IMR-90 (cell line): ENCODE measurements around the gene A1CF. TPM values are rescaled to one million over a fixed set of nuclear protein-coding genes. Genes with fewer than 3 reads are reported as not detected.

ENCODE experiments used
- ATAC-seq: fragments of 200-7000 bp; cut with Tn5 transposase; 2 replicates; pipeline ENCODE4 v1.9.1; 2020; ENCODE audit warnings: low read depth, mild to moderate bottlenecking, moderate library complexity
- BruUV-seq: library from RNA; stranded (reverse); fragments of 400-500 nt; replicated peaks from 2 replicates; lab custom pipeline; 2021; lab: Mats Ljungman, UMichigan
- CTCF ChIA-PET: fragments of 300-600 bp; formaldehyde crosslinking; extraction: SDS; loops from one replicate; lab custom pipeline; 2021; ENCODE audit warnings: antibody characterized with exemption; lab: Yijun Ruan, JAX
- POLR2A ChIA-PET: fragments of 300-600 bp; sonication (Branson Sonifier 250); formaldehyde crosslinking; loops from one replicate; lab custom pipeline; 2022; ENCODE audit warnings: antibody characterized with exemption; ENCODE audit not compliant: unreplicated experiment; lab: Charles Lee
- DNase-seq: peaks from one replicate; pipeline ENCODE4 v3.0.0; 2013
- H2AFZ ChIP-seq: replicated peaks from 2 replicates; pipeline ENCODE3; 2013; ENCODE audit warnings: low read length, mild to moderate bottlenecking; ENCODE audit not compliant: poor library complexity
- H2AK5ac ChIP-seq: 2 replicates; pipeline ENCODE4 v1.6.1; 2013; ENCODE audit warnings: low read depth, low read length, inconsistent platforms
- H2AK9ac ChIP-seq: replicated peaks from 2 replicates; pipeline ENCODE3; 2013; ENCODE audit warnings: mild to moderate bottlenecking, low read depth, low read length, moderate library complexity; ENCODE audit not compliant: poor library complexity
- H2BK120ac ChIP-seq: 2 replicates; pipeline ENCODE4 v1.6.1; 2013; ENCODE audit warnings: low read depth, low read length, inconsistent platforms
- H2BK15ac ChIP-seq: 3 replicates; pipeline ENCODE4 v1.6.1; 2013; ENCODE audit warnings: low read depth, low read length, inconsistent platforms
- H2BK20ac ChIP-seq: 2 replicates; pipeline ENCODE4 v1.6.1; 2013; ENCODE audit warnings: low read depth, mild to moderate bottlenecking, inconsistent platforms, low read length, moderate library complexity
- H2BK5ac ChIP-seq: 2 replicates; pipeline ENCODE4 v1.6.1; 2013; ENCODE audit warnings: mild to moderate bottlenecking, low read depth, low read length, inconsistent platforms; ENCODE audit not compliant: poor library complexity, severe bottlenecking
- H3K14ac ChIP-seq: replicated peaks from 2 replicates; pipeline ENCODE4 v1.6.1; 2013; ENCODE audit warnings: low read depth, low read length, inconsistent platforms
- H3K18ac ChIP-seq: 2 replicates; pipeline ENCODE4 v1.6.1; 2013; ENCODE audit warnings: low read depth, low read length, control low read depth
- H3K23ac ChIP-seq: 2 replicates; pipeline ENCODE4 v1.6.1; 2013; ENCODE audit warnings: low read depth, low read length, inconsistent platforms
- H3K27ac ChIP-seq: 2 replicates; pipeline ENCODE4 v1.5.1; 2013; ENCODE audit warnings: mild to moderate bottlenecking, control low read depth, low read length; ENCODE audit not compliant: insufficient read depth
- H3K27me3 ChIP-seq: 2 replicates; pipeline ENCODE4 v1.6.1; 2013; ENCODE audit warnings: low read length; ENCODE audit not compliant: control insufficient read depth, insufficient read depth
- H3K36me3 ChIP-seq: 2 replicates; pipeline ENCODE4 v1.6.1; 2013; ENCODE audit warnings: low read length, mixed read lengths; ENCODE audit not compliant: control insufficient read depth, insufficient read depth
- H3K4ac ChIP-seq: 2 replicates; pipeline ENCODE4 v1.6.1; 2013; ENCODE audit warnings: low read depth, low read length, inconsistent platforms
- H3K4me1 ChIP-seq: 2 replicates; pipeline ENCODE4 v1.6.1; 2013; ENCODE audit warnings: low read length, mixed read lengths; ENCODE audit not compliant: control insufficient read depth, insufficient read depth
- H3K4me2 ChIP-seq: 2 replicates; pipeline ENCODE4 v1.6.1; 2013; ENCODE audit warnings: low read depth, mild to moderate bottlenecking, control low read depth, low read length, moderate library complexity
- H3K4me3 ChIP-seq: 2 replicates; pipeline ENCODE4 v1.5.1; 2013; ENCODE audit warnings: low read depth, mild to moderate bottlenecking, control low read depth, low read length, moderate library complexity; ENCODE audit not compliant: insufficient read depth
- H3K56ac ChIP-seq: 2 replicates; pipeline ENCODE4 v1.6.1; 2013; ENCODE audit warnings: low read length, inconsistent platforms; ENCODE audit not compliant: insufficient read depth; ENCODE audit errors: extremely low read depth
- H3K79me1 ChIP-seq, 2 experiments: 2 replicates each; pipeline ENCODE4 v1.6.1; 2013; ENCODE audit warnings: low read length in 2 of 2, inconsistent platforms in 1 of 2, low read depth in 1 of 2
- H3K9ac ChIP-seq: 2 replicates; pipeline ENCODE4 v1.6.1; 2013; ENCODE audit warnings: low read depth, low read length, control low read depth
- H3K9me1 ChIP-seq: 2 replicates; pipeline ENCODE4 v1.6.1; 2013; ENCODE audit warnings: low read length, inconsistent platforms; ENCODE audit not compliant: insufficient read depth
- H3K9me3 ChIP-seq: 2 replicates; pipeline ENCODE4 v1.6.1; 2013; ENCODE audit warnings: low read length; ENCODE audit not compliant: control insufficient read depth, insufficient read depth
- H4K20me1 ChIP-seq: 2 replicates; pipeline ENCODE4 v1.6.1; 2013; ENCODE audit warnings: low read length, inconsistent platforms; ENCODE audit not compliant: insufficient read depth
- H4K5ac ChIP-seq: 2 replicates; pipeline ENCODE4 v1.6.1; 2013; ENCODE audit warnings: mild to moderate bottlenecking, low read depth, low read length, control low read depth
- H4K8ac ChIP-seq, 2 experiments: 2 replicates each; pipeline ENCODE4 v1.6.1; 2013; ENCODE audit warnings: low read depth in 2 of 2, low read length in 2 of 2, control low read depth in 1 of 2, inconsistent platforms in 1 of 2
- H4K91ac ChIP-seq: 2 replicates; pipeline ENCODE4 v1.6.1; 2013; ENCODE audit warnings: low read depth, low read length, inconsistent platforms; ENCODE audit not compliant: insufficient read depth
- BHLHE40 ChIP-seq: fragments of 150-350 bp; IDR thresholded peaks from 2 replicates; pipeline ENCODE4 v1.6.1; 2016; ENCODE audit warnings: mild to moderate bottlenecking, low read depth, low read length
- CHD1 ChIP-seq: IDR thresholded peaks from 2 replicates; pipeline ENCODE4 v1.6.1; 2012; ENCODE audit warnings: low read depth, low read length, improper control_type of control experiment
- CTCF ChIP-seq: conservative IDR thresholded peaks from 2 replicates; pipeline ENCODE4 v1.5.1; 2012; ENCODE audit warnings: mild to moderate bottlenecking, low read depth, low read length, improper control_type of control experiment
- FOS ChIP-seq: fragments of 150-350 bp; IDR thresholded peaks from 2 replicates; pipeline ENCODE4 v1.6.1; 2016; ENCODE audit warnings: low read depth, low read length
- MAFK ChIP-seq: IDR thresholded peaks from 2 replicates; pipeline ENCODE4 v1.6.1; 2012; ENCODE audit warnings: low read depth, low read length, improper control_type of control experiment
- MAZ ChIP-seq: IDR thresholded peaks from 2 replicates; pipeline ENCODE4 v1.6.1; 2012; ENCODE audit warnings: low read depth, mild to moderate bottlenecking, low read length, improper control_type of control experiment, moderate library complexity, borderline replicate concordance
- MXI1 ChIP-seq: IDR thresholded peaks from 2 replicates; pipeline ENCODE4 v1.6.1; 2012; ENCODE audit warnings: low read depth, mild to moderate bottlenecking, low read length, moderate library complexity, borderline replicate concordance
- NFE2L2 ChIP-seq: fragments of 150-350 bp; IDR thresholded peaks from 2 replicates; pipeline ENCODE4 v1.6.1; 2016; ENCODE audit warnings: low read depth, mild to moderate bottlenecking, low read length
- SMC3 ChIP-seq: fragments of 150-350 bp; IDR thresholded peaks from 2 replicates; pipeline ENCODE4 v1.6.1; 2016; ENCODE audit warnings: low read depth, mild to moderate bottlenecking, antibody characterized with exemption, low read length, moderate library complexity
- WGBS, 2 experiments: methylation state at CpG; one replicate each; pipeline versions ENCODE4 v1.1.5 to v1.1.7; 2013; ENCODE audit warnings: missing lambda C conversion rate in 2 of 2; ENCODE audit not compliant: insufficient read length in 1 of 2; ENCODE audit errors: extremely low coverage in 2 of 2; 5-methylcytosine and 5-hydroxymethylcytosine counted together
- dilution Hi-C: fragments of 300-500 bp; cut with HindIII; formaldehyde crosslinking; loops from one replicate; pipeline ENCODE4 v1.14.3; 2018; ENCODE audit warnings: low sequenced_read_pairs; ENCODE audit not compliant: unreplicated experiment
- in situ Hi-C: fragments of 300-500 bp; cut with MboI; formaldehyde crosslinking; loops from 3 replicates; pipeline ENCODE4 v1.14.3; 2019; ENCODE audit warnings: low sequenced_read_pairs, inconsistent platforms, mixed read lengths
- intact Hi-C: fragments of 100-400 bp; cut with micrococcal nuclease; formaldehyde crosslinking; loops from 2 replicates; pipeline ENCODE4 v1.10.0; 2022
- polyA plus RNA-seq, 3 experiments: library from polyadenylated mRNA; depleted of rRNA; stranded (reverse); fragments of >200 nt; gene quantifications; 2 replicates each; pipeline ENCODE4 v1.2.3, GENCODE V29; 2012; ENCODE audit warnings: low replicate concordance in 1 of 3
- total RNA-seq: library from RNA; depleted of rRNA; stranded (reverse); fragments of >200 nt; gene quantifications from 2 replicates; pipeline ENCODE4 v1.2.3, GENCODE V29; 2012

A1CF gene
- total and polyA plus RNA-seq, 2 of the 4 experiments (the other 2 are of a cell fraction), result not detected

- Histone ChIP-seq H4K8ac (no peak overlapping the region), H2AK5ac (no peak overlapping the region), H2BK5ac (no peak overlapping the region), H2BK120ac (no peak overlapping the region), H2BK20ac (no peak overlapping the region), H4K91ac (no peak overlapping the region), H3K14ac (no peak overlapping the region), H3K4me1 (no peaks in the 10 kb centered on the region), H3K79me1 (no peaks in the 10 kb centered on the region), H3K18ac (no peak overlapping the region), H2AK9ac (no peak overlapping the region), H4K5ac (no peak overlapping the region), H3K9me3 (no peaks in the 10 kb centered on the region), H3K56ac (no peak overlapping the region), H4K20me1 (no peaks in the 10 kb centered on the region), H3K9ac (no peak overlapping the region), H2BK15ac (no peak overlapping the region), H3K27ac (no peak overlapping the region), H2AFZ (no peak overlapping the region), H3K9me1 (no peaks in the 10 kb centered on the region), H3K36me3 (no peaks in the 10 kb centered on the region), H3K4me3 (no peak overlapping the region), H3K23ac (no peak overlapping the region), H3K27me3 (peaks cover 19% of the 10 kb centered on the region), H3K4ac (no peak overlapping the region), H3K4me2 (no peak overlapping the region)
- intact Hi-C loops, result no loop called here
- no CpG with 5 or more reads among the region's 3 CpGs for WGBS, 2 experiments
- TF ChIP-seq MAFK (no peak), MXI1 (no peak), CTCF (no peak), SMC3 (no peak), FOS (no peak), MAZ (no peak), NFE2L2 (no peak), BHLHE40 (no peak), CHD1 (no peak)
- in situ Hi-C loops, result no loop called here
- CTCF ChIA-PET, result no interaction called here
- POLR2A ChIA-PET, result no interaction called here
- no peak for DNase-seq
- dilution Hi-C loops, result no loop called here
- BruUV-seq, result no TSS peak
- ATAC-seq, result no peak
Measured at GRCh38 chr10:50862719-50863118, 22.7 kb downstream of the A1CF start.
